T-helper 22 cell (primary cell): ENCODE measurements around the gene YPEL3.
"Not testable (repeated sequence)": the region's sequence is repeated elsewhere in the genome, so short reads cannot be mapped to it uniquely, and the experiment has no call there.

ENCODE experiments used
- DNase-seq: peaks from one replicate; pipeline ENCODE4 v3.0.0-alpha.2; 2020; ENCODE audit warnings: low read depth

YPEL3 gene, protein sequence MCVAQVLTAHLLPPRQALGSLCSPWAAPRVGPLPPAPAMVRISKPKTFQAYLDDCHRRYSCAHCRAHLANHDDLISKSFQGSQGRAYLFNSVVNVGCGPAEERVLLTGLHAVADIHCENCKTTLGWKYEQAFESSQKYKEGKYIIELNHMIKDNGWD

GRCh38 chr16:30096105-30096861 is at the start of gene YPEL3:
Gene YPEL3, minus strand, starts transcription at chr16:30096213. Its CDS starts 731 bp downstream, at chr16:30095482.
- peak; percentile 84 for DNase-seq

DNA sequence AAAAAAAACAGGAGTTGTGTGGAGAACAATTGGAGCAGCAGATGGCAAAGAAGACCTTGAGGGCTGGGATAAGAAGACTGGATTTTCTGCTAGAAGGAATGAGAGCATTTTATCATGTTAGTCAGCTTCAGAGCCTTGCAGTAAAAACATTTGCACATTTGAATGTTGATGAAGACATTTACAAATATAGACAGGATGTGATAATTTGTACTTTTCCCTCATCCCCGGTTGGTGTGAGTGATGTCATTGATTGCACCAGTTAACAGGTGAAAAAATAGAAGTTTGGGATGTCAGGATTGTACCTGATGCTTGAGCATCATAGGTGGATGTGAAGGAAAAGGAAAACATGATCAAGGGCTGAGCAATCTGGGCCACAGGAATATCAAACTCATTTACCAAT is 49.6 kb upstream of the YPEL3 start:
- DNase-seq = no peak

- no peak for DNase-seq
Observed at GRCh38 chr16:30144917-30145316, 48.9 kb upstream of the YPEL3 start.

- no peak for DNase-seq
Observed at GRCh38 chr16:30144017-30144416, 48.0 kb upstream of the YPEL3 start.

- no peak for DNase-seq
Observed at GRCh38 chr16:30143347-30143702, 47.3 kb upstream of the YPEL3 start.

- DNase-seq = no peak
Observed at GRCh38 chr16:30142672-30143346, 46.8 kb upstream of the YPEL3 start.

DNA sequence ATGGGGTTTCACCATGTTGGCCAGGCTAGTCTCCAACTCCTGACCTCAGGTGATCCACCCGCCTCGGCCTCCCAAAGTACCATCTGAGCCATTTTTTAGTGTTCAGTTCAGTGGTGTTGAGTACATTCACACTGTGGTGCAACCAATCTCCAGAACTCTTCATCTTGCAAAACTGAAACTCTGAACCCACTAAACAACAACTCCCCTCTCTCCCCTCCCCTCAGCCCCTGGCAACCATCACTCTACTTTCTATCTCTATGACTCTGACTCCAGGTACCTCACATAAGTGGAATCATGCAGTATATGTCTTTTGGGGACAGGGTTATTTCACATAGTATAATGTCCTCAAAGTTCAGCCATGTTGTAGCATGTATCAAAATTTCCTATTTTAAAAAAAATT is 45.7 kb upstream of the YPEL3 start:
- DNase-seq = no peak

- no peak for DNase-seq
Observed at GRCh38 chr16:30139583-30140481, 43.8 kb upstream of the YPEL3 start.

GRCh38 chr16:30137897-30138296 is 41.9 kb upstream of the YPEL3 start:
- no peak for DNase-seq

DNA sequence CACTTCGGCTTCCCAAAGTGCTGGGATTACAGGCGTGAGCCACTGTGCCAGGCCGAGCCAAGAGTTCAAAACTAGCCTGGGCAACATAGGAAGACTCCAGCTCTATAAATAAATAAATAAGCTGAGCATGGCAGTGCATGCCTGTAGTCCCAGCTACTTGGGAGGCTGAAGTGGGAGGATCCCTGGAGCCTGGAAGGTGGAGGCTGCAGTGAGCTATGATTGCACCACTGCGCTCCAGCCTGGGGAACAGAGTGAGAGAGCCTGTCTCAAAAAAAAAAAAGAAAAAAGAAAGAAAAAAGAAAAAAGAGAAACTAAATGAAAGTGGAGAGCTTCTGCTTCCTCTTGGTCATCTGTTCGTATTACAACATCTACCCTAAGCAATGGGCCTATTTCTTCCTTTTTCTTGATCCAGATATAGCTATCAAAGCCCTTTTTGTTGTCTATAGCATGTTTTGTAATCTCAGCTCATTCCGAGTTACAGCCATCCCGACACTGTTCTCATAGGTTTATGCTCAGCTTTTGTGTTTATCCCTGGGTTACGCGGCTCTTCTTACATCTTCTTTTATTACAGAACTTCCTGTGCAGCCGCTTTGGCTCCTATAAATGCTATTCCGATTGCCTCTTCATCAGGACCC is 41.1 kb upstream of the YPEL3 start:
- no peak for DNase-seq

- no peak for DNase-seq
Observed at GRCh38 chr16:30132591-30132990, 36.6 kb upstream of the YPEL3 start.

DNA sequence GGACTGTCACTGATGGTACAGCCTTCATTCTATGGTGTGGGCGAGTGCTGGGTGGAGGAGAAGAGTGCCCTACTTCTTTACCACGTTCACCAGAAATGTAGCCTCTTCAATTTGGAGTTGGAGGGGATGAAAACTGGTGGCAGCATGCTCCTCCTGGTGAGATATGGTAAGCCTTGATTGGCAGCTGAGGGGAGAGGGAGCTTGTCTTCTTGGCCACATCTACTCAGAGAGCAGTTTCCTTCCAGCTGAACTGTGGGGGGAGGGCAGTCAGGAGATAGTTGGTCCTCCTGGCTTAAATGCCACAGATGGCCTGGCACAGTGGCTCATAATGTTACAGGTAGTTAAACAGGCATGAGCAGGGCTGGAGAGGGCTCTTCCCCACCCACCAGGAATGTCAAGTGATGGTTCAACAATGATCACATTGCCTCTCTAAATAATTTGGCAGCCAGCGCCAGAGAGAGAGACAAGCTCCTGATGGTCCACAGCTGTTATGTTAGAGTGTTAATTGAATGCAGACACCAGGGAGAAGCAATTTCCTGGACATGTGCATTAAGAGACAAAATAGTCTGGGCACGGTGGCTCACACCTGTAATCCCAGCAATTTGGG is 36.0 kb upstream of the YPEL3 start:
- DNase-seq = no peak

DNA sequence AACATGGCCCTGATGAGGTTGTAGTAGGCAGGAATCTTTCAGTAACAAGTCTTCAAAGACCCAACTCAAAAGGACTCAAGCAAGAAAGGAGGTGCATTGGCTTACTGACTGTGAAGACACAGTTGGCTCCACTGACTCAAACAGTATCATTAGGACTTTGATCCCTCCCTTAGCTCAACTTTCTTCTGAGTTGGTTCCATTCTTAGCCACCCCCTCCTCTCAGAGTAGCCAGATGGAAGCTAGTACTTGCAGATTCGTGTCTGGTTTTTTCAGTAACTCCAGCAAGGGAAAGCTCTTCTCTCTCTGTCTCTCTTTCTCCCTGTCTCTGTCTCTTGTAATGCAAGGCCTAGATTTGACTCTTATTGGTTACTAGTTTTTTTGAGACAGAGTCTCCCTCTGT is 32.0 kb upstream of the YPEL3 start:
- DNase-seq = no peak

DNA sequence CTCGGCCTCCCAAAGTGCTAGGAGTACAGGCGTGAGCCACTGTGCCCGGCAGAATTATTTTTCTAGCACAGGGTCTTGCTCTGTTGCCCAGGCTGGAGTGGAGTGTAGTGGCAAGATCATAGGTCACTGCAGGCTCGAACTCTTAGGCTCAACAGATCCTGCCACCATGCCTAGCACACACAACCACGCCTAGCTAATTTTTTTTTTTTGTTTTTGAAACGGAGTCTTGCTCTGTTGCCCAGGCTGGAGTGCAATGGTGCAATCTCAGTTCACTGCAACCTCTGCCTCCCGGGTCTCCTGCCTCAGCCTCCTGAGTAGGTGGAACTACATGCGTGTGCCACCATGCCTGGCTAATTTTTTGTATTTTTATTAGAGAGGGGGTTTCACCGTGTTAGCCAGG is 29.7 kb upstream of the YPEL3 start:
- DNase-seq = not testable (repeated sequence)

DNA sequence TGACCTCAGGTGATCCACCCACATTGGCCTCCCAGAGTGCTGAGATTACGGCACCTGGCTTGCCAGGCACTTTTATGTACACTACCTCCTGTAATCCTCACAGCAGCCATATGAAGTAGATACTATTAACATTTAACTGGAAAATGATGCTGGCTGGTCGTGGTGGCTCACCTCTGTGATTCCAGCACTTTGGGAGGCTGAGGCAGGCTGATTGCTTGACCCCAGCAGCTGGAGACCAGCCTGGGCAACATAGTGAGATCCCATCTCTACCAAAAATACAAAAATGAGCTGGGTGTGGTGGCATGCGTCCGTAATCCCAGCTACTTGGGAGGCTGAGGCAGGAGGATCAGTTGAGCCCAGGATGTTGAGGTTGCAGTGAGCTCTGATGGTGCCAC is 29.0 kb upstream of the YPEL3 start:
- no peak for DNase-seq

- DNase-seq = no peak
Observed at GRCh38 chr16:30122604-30123160, 26.7 kb upstream of the YPEL3 start.

DNA sequence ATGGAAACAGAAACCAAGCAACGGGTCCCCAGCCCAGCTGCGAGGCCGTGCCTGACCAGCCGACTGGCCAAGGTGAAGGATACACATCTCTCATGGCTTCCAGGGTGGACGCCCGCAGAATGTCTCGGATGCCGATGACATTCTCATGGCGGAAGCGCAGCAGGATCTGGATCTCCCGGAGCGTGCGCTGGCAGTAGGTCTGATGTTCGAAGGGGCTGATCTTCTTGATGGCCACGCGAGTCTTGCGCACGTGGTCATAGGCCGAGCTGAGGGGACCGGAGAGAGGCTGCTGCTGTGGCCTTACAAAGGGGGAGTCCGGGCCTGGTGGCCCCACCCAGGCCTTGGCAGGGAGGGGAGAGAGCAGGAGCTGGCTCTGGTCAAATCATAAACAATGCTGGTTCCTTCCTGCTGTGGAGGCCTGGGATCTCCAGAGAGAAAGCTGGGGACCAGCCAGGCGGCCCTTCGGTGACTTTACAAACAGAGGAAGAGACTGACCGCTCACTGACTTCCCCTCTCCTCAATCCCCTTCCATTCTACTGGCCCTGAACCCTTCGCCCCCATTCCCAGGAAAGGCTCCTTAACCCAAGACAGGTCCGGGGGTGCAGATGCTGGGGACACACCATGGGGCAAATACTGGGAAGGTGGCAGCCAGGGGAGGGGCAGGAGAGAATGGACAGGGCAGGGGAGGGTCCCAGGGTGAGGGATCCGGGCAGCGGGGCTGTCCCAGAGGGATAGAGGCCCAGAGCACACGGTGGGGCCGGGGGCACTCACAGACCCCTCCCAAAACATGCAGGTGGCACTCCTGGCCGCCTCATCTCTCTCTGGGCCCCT is 25.9 kb upstream of the YPEL3 start:
- no peak for DNase-seq

- no peak for DNase-seq
Observed at GRCh38 chr16:30120340-30121105, 24.5 kb upstream of the YPEL3 start.

GRCh38 chr16:30119428-30119827 is 23.4 kb upstream of the YPEL3 start:
- no peak for DNase-seq

DNA sequence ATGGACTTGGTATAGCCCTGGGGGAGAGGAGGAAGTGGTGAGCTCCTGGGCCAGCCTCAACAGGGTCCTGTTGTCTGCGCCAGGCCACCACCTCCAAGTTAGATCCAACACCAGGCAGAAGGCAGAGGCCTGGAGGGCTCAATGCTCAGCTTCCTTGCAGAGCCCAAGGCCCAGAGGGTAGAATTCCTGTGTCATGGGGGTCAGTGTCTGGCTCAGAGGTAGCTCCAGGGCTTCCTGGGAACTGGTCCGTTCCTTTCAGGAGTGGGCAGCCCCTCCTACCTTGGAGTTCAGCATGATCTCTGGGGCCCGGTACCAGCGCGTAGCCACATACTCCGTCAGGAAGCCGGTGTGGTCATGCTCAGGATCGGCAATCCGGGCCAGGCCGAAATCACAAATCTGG is 21.8 kb upstream of the YPEL3 start:
- DNase-seq = no peak
